Measurements from ENCODE around the gene ARHGEF1.

GRCh38 chr19:41845001-41845050, 38.2 kb upstream of the ARHGEF1 start, which contains the start of gene DMRTC2:
- TF ChIP-seq POLR2A (IDR thresholded peaks at IDR 0.05; ENCODE audit: low read depth, low read length): no peak
- TF ChIP-seq TAF1 (IDR thresholded peaks at IDR 0.05; ENCODE audit: borderline replicate concordance, low read depth, low read length): no peak
- no peak for TF ChIP-seq POLR2AphosphoS5 (IDR thresholded peaks at IDR 0.05; ENCODE audit: low read depth, low read length)
